ENCODE results near the gene DYNLT4.

DYNLT4 gene

GRCh38 chr1:44790968-44791801 is 16.0 kb downstream of the DYNLT4 start:
- no peak overlapping the region for H3K4me3 ChIP-seq (ENCODE audit: low read depth, low read length)

GRCh38 chr1:44788120-44788860 is 18.9 kb downstream of the DYNLT4 start, which contains the start of gene BEST4:
Gene BEST4, minus strand, starts transcription at chr1:44788170. Its CDS starts 465 bp downstream, at chr1:44787705.
- H3K4me3 ChIP-seq (ENCODE audit: low read depth, low read length): no peak within 1 kb of the TSS

- H3K4me3 ChIP-seq (ENCODE audit: low read depth, low read length): no peak overlapping the region
Observed at GRCh38 chr1:44787506-44787905, 19.6 kb downstream of the DYNLT4 start.

GRCh38 chr1:44786841-44787426 is 20.2 kb downstream of the DYNLT4 start:
- no peak overlapping the region for H3K4me3 ChIP-seq (ENCODE audit: low read depth, low read length)

- peak overlapping the region; percentile 34 for H3K4me3 ChIP-seq (ENCODE audit: low read depth, low read length)
Observed at GRCh38 chr1:44786138-44786840, 20.9 kb downstream of the DYNLT4 start.

GRCh38 chr1:44785501-44786137 is 21.5 kb downstream of the DYNLT4 start:
- H3K4me3 ChIP-seq (ENCODE audit: low read depth, low read length): peak overlapping the region; percentile 20

- peak overlapping the region; percentile 13 for H3K4me3 ChIP-seq (ENCODE audit: low read depth, low read length)
Observed at GRCh38 chr1:44785029-44785380, 22.1 kb downstream of the DYNLT4 start.

GRCh38 chr1:44784094-44785028 is 22.8 kb downstream of the DYNLT4 start:
- H3K4me3 ChIP-seq (ENCODE audit: low read depth, low read length): peak overlapping the region; percentile 13

GRCh38 chr1:44783697-44784093 is 23.5 kb downstream of the DYNLT4 start:
- no peak overlapping the region for H3K4me3 ChIP-seq (ENCODE audit: low read depth, low read length)

- no peak overlapping the region for H3K4me3 ChIP-seq (ENCODE audit: low read depth, low read length)
Observed at GRCh38 chr1:44780583-44781121, 26.5 kb downstream of the DYNLT4 start.

GRCh38 chr1:44778705-44779576 is 28.2 kb downstream of the DYNLT4 start:
- H3K4me3 ChIP-seq (ENCODE audit: low read depth, low read length): no peak overlapping the region

GRCh38 chr1:44777969-44778635 is 29.0 kb downstream of the DYNLT4 start:
- H3K4me3 ChIP-seq (ENCODE audit: low read depth, low read length): no peak overlapping the region

GRCh38 chr1:44777547-44777946 is 29.6 kb downstream of the DYNLT4 start:
- H3K4me3 ChIP-seq (ENCODE audit: low read depth, low read length): no peak overlapping the region

- H3K4me3 ChIP-seq (ENCODE audit: low read depth, low read length): peak overlapping the region; percentile 93
Observed at GRCh38 chr1:44776730-44777068, 30.5 kb downstream of the DYNLT4 start.

GRCh38 chr1:44775930-44776729 is 31.0 kb downstream of the DYNLT4 start:
- H3K4me3 ChIP-seq (ENCODE audit: low read depth, low read length): peak overlapping the region; percentile 93

- peak within 1 kb of the TSS; percentile 93 for H3K4me3 ChIP-seq (ENCODE audit: low read depth, low read length)
Observed at GRCh38 chr1:44775078-44775929, 31.8 kb downstream of the DYNLT4 start, which contains the start of gene RPS8. Gene RPS8, plus strand, starts transcription at chr1:44775540. Its CDS starts 57 bp downstream, at chr1:44775597.

Measured in iPS-11a (cell line).